ENCODE measurements around the gene CAMKMT. TPM values are rescaled to one million over a fixed set of nuclear protein-coding genes. Genes with fewer than 3 reads are reported as not detected.

The CAMKMT gene
- total and polyA plus RNA-seq, 2 experiments from 2014 or later, result 26.5 to 29.5 TPM

GRCh38 chr2:44817673-44818335 is 456.1 kb downstream of the CAMKMT start:
- Histone ChIP-seq H3K27ac (ENCODE audit: low read depth) (no peak overlapping the region), H3K27me3 (ENCODE audit: insufficient read depth) (no peaks in the 10 kb centered on the region), H4K20me1 (replicated peaks; ENCODE audit: insufficient read depth) (no peaks in the 10 kb centered on the region), H3K36me3 (ENCODE audit: insufficient read depth) (no peaks in the 10 kb centered on the region), H3K9me2 (ENCODE audit: insufficient read depth) (no peaks in the 10 kb centered on the region), H3K4me2 (no peak overlapping the region), H3K4me3 (no peak overlapping the region), H3K79me2 (replicated peaks; ENCODE audit: insufficient read depth) (no peaks in the 10 kb centered on the region), H2AFZ (no peak overlapping the region), H3F3A (replicated peaks; ENCODE audit: low read depth) (0 out of 2 replicates have a peak, but pooled peaks cover 3% of the 10 kb centered on the region), H3K4me1 (ENCODE audit: insufficient read depth) (peaks cover 10% of the 10 kb centered on the region; the same call in 1 of the 2 replicates)
- Mint-ChIP-seq H3K4me3 (no peak overlapping the region), H3K27ac (no peak overlapping the region), H3K9me3 (peaks cover 4% of the 10 kb centered on the region; the same call in 1 of the 3 replicates), H3K4me1 (peaks cover 24% of the 10 kb centered on the region), H3K36me3 (ENCODE audit: low read depth) (no peaks in the 10 kb centered on the region), H3K27me3 (ENCODE audit: insufficient read depth, low read depth, poor library complexity) (peaks cover 4% of the 10 kb centered on the region)
- ATAC-seq (no peak), DNase-seq (ENCODE audit: low spot score) (no peak)
- TF ChIP-seq ZNF331 (CRISPR knock-in tag; IDR thresholded peaks at IDR 0.05; ENCODE audit: low read depth) (no peak), NANOG (IDR thresholded peaks at IDR 0.05; ENCODE audit: borderline replicate concordance) (no peak), JUNB (IDR thresholded peaks at IDR 0.05; ENCODE audit: unreplicated experiment) (no peak), EZH2 (IDR thresholded peaks at IDR 0.05; ENCODE audit: low read depth, unreplicated experiment) (no peak)

- no peaks in the 10 kb centered on the region for H4K20me1 ChIP-seq (replicated peaks; ENCODE audit: insufficient read depth)
- Mint-ChIP-seq H3K4me3 (no peak overlapping the region), H3K36me3 (ENCODE audit: low read depth) (no peaks in the 10 kb centered on the region), H3K27me3 (ENCODE audit: insufficient read depth, low read depth, poor library complexity) (peaks cover 6% of the 10 kb centered on the region), H3K4me1 (peaks cover 15% of the 10 kb centered on the region), H3K9me3 (peaks cover 4% of the 10 kb centered on the region; the same call in 1 of the 3 replicates), H3K27ac (no peak overlapping the region)
- H3F3A ChIP-seq (replicated peaks; ENCODE audit: low read depth), result 0 out of 2 replicates have a peak, but pooled peaks cover 3% of the 10 kb centered on the region
- no peaks in the 10 kb centered on the region for H3K27me3 ChIP-seq (ENCODE audit: insufficient read depth)
- H3K4me1 ChIP-seq (ENCODE audit: insufficient read depth), result peaks cover 10% of the 10 kb centered on the region; the same call in 1 of the 2 replicates
- H3K27ac ChIP-seq (ENCODE audit: low read depth), result no peak overlapping the region
- no peaks in the 10 kb centered on the region for H3K79me2 ChIP-seq (replicated peaks; ENCODE audit: insufficient read depth)
- H3K4me2 ChIP-seq, result no peak overlapping the region
- DNase-seq (ENCODE audit: low spot score), result no peak
- no peak for ATAC-seq
- H3K9me2 ChIP-seq (ENCODE audit: insufficient read depth), result no peaks in the 10 kb centered on the region
- H3K36me3 ChIP-seq (ENCODE audit: insufficient read depth), result no peaks in the 10 kb centered on the region
- H3K4me3 ChIP-seq, result no peak overlapping the region
- no peak overlapping the region for H2AFZ ChIP-seq
- TF ChIP-seq STAT1 (IDR thresholded peaks at IDR 0.05; ENCODE audit: unreplicated experiment) (no peak), ETS1 (IDR thresholded peaks at IDR 0.05) (no peak), EZH2 (IDR thresholded peaks at IDR 0.05; ENCODE audit: low read depth, unreplicated experiment) (no peak), EZH2phosphoT487 (IDR thresholded peaks at IDR 0.05; ENCODE audit: unreplicated experiment) (no peak), ZNF462 (CRISPR knock-in tag; IDR thresholded peaks at IDR 0.05) (no peak), JUNB (IDR thresholded peaks at IDR 0.05; ENCODE audit: unreplicated experiment) (no peak), ZNF114 (CRISPR knock-in tag; IDR thresholded peaks at IDR 0.05) (no peak), ZNF331 (CRISPR knock-in tag; IDR thresholded peaks at IDR 0.05; ENCODE audit: low read depth) (no peak), CTCF (conservative IDR thresholded peaks at IDR 0.05; ENCODE audit: low read depth in 2 of 2) (no peak), POLR2AphosphoS5 (IDR thresholded peaks at IDR 0.05; ENCODE audit: low read depth) (no peak), NANOG (IDR thresholded peaks at IDR 0.05; ENCODE audit: borderline replicate concordance) (no peak), CREB1 (CRISPR knock-in tag; IDR thresholded peaks at IDR 0.05; ENCODE audit: low read depth) (no peak)
Measured at GRCh38 chr2:44819061-44819460, 457.3 kb downstream of the CAMKMT start.

All from GM23338 (cell line).